GM18519 (cell line): ENCODE results near the gene NEUROG1.
"Not testable (repeated sequence)": the region's sequence is repeated elsewhere in the genome, so short reads cannot be mapped to it uniquely, and the experiment has no call there.

Experiments
- ATAC-seq: cut with Tn5 transposase; IDR thresholded peaks from one replicate; pipeline ENCODE4 v1.9.1; 2021; ENCODE audit warnings: mild to moderate bottlenecking, moderate library complexity; ENCODE audit not compliant: unreplicated experiment, low FRiP score

The NEUROG1 gene

DNA sequence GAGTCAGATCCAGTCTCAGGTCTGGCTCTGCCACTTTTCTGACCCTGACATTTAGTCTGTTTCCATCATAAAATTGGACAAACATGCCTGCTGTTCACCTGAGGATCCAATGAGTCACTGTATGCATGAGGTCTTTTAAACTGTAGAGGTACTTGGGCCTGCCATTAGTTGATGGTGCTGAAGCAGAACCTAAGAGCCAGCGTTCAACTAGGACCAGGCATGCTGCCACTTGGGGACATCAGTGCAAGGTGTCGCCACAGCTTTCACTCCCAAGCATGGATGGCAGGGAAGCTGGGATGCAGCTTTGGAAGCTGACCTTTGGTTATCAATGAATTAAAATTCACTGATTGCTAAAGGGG is 37.1 kb downstream of the NEUROG1 start:
- no peak for ATAC-seq

- ATAC-seq: no peak
Observed at GRCh38 chr5:135497971-135498636, 37.7 kb downstream of the NEUROG1 start.

- ATAC-seq: not testable (repeated sequence)
Observed at GRCh38 chr5:135495531-135495930, 40.2 kb downstream of the NEUROG1 start.

GRCh38 chr5:135494196-135494595 is 41.6 kb downstream of the NEUROG1 start:
- no peak for ATAC-seq

DNA sequence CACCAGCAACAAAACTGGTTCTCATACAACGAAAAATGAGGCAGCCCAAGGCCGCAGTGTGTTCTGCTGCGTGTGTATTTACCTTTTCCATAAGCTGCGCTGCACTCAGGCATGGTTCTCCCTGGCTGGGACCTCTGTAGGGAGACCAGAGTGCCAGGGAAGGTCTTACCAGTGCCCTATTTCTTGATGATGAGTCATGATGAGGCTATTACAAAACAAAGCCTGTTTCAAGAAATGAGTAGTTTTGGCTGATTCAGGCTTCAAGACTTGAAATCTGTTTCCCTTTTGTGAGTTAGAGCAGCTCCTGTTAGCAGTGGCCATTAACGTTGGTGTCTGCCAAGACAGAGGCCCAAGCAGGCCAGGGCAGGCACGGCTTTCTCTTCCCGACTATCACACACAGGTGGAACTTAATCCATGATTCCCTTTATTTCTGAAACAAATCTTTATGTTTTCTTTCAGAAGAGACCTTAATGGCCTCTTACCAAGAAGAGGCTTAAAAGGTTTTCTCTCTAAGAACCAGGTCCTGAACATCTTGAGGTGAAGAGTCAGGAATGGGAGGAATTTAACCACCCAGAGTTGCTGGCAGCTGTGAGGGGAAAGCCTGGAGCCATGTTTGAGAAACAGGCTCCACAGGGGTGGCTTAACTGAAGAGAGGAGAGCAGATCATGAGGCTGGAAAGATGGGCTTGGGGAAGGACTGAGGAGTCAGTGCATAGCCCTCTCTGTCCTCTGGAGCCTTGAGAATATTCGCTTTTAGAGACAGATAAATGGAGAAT is 42.2 kb downstream of the NEUROG1 start:
- ATAC-seq: no peak

- ATAC-seq: no peak
Observed at GRCh38 chr5:135492319-135492626, 43.5 kb downstream of the NEUROG1 start.

- no peak for ATAC-seq
Observed at GRCh38 chr5:135491552-135492318, 44.0 kb downstream of the NEUROG1 start.

DNA sequence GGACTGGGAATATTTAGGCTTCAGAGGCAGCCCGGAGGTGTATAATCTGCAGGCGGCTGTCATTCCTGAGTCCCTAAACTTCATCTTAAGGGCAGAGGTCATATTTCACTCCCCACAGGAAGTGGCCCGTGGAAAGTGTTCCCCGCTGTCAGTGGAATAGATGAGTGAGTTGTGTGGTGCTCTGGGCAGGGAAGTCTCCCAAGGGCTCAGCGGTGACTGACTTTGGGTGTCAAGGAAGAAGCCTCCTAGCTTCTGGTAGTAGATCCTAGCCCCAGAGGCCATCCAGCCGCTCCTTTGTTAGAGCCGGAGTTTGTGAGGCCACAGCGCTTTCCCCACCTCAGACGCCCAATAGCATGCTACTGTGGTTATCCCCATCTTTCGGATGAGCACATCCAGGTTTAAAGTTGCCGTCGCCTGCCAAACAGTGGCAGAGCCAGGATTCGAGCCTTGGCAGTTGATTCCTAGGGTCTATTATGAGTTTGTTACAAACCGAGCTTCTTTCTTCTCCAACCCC is 44.7 kb downstream of the NEUROG1 start:
- ATAC-seq: no peak

- ATAC-seq: no peak
Observed at GRCh38 chr5:135490245-135491037, 45.3 kb downstream of the NEUROG1 start.

DNA sequence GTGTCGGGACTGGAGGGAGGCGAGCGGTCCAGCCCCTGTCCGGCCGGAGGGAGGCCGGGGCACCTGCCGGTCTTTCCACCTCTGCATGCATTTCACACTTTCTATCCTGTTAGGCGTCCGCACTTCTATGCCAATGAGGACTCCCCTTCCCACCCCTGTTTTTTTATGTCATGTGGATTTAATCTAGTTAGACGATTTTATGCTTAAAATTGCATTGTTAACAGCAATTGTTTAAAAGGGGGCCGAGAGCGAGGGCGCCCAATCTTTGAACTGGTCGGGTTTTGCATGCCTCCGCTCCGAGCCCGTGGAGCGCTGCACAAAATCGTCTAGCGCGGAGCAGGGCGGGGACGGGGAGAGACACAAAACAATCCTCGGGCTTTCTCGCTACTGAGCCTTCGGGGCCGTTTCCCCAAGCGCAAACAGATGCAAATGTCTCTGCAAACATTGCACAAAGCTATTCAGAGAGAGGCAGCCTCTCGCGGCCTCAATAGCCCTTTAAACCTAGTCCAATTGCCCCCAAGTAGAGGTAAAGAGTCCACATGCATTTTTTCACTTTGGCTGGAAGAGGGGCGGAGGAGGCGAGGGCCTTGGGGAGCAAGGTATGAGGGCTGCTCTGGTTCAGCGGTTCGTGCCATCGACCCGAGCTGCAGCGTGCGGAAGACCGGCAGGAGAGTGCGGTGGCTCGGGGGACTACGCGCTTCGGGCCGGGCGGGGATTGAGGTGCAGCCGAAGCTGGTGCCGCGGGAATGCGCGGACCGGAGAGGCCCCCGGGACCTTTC is 46.1 kb downstream of the NEUROG1 start:
- no peak for ATAC-seq

GRCh38 chr5:135488727-135489465 is 46.9 kb downstream of the NEUROG1 start:
- ATAC-seq: no peak

DNA sequence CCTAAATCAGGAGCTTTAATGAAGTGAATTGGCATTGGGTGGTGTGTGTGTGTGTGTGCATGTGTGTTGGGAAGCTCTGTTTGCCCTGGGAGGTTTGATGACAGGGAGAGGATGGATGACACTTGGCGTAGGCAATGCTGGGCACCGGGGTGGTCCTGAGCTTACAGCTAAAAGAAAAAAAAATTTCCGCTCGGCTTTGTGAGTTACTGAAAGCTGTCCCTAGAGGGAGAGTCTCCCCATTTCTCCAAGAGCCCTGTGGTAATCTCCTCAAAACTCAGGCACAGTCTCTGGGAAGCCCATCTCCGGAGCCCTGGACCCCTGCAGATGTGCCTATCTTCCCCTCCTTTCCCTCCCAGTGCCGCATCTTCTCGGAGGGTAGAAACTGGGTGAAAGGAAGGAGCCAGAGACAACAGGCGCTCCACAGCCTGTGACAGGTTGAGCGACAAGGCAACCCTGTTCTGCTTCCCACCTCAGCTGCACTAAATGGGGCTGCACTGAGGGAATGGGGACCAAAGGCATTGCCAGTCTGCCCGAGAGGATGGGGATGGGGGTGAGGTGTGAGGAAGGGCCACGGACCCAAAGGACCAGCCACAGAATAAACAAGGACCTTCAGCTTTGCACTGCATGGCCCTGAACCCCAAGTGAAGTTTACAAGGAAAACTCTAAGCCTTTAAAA is 47.8 kb downstream of the NEUROG1 start:
- no peak for ATAC-seq

DNA sequence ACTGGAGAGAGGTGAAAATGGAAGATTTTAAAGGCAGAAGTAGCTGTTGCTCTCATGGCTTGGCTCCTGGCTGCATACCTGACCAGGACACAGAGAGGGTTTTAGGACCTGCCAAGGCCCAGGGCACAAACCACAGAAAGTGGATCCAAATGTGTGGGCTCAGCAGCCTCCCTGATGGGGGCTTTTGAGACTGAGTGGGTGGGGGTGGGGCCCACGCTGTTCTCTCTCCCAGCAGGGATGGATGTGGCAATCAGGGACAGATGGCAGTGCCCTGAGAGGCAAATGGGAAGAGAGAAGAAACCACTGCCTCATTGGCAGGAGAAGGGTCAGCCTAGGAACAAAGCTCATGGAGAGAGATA is 48.7 kb downstream of the NEUROG1 start:
- no peak for ATAC-seq

DNA sequence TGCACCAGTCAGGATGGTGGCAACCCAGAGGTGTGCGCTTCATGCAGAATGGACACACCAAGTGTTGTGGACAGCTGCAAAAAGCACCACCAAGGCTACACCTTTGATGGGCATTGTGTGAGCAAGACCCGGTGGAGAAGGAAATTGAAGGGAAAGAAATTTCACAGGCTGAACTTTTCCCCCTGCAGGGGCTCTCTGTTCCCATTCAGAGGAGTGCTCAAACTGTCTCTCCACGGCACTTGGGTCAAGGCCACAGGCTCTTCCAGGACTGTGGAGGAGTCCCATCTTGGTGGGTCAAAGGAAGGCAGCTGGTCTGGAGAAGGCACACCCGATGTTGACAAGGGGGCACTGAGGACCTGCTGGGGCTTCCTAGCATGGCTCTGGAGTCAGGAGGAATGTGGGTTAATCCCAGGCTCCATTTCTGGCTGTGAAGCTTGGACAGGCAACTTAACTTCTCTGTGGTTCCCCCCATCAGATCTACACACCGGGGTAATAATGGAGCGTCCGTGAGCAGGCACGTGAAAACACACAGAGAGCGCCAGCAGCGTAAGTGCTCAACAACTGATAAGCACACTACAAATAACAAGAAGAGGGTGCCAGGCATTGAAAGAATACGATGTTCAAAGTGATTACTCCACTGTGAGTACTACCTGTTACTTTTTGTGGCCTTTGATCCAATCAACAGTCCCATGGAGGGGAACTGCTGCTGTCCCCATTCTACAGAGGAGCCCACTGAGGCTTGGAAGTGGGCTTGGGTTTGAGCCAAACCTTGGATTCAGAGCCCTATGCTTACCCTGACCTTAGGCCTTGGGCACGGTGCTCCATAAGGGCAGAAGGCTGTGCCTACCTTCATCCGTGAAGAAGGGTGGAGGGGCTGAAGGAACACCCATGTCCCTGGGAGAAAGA is 49.4 kb downstream of the NEUROG1 start:
- ATAC-seq: no peak

- ATAC-seq: no peak
Observed at GRCh38 chr5:135484674-135485086, 51.1 kb downstream of the NEUROG1 start.
